GM23248 (cell line): Measurements from ENCODE around the gene GPX3.

ENCODE experiments used
- EZH2 ChIP-seq: fragments of 200-600 bp; sonication (generic); IDR thresholded peaks from 2 replicates; pipeline ENCODE4 v1.6.1; 2018; ENCODE audit warnings: antibody characterized with exemption, mild to moderate bottlenecking; ENCODE audit not compliant: insufficient read depth, poor library complexity, severe bottlenecking
- EZH2phosphoT487 ChIP-seq: fragments of 200-600 bp; sonication (generic); IDR thresholded peaks from 2 replicates; pipeline ENCODE4 v1.6.1; 2018; ENCODE audit warnings: antibody characterized with exemption, moderate library complexity, mild to moderate bottlenecking, low read depth; ENCODE audit not compliant: insufficient read depth

DNA sequence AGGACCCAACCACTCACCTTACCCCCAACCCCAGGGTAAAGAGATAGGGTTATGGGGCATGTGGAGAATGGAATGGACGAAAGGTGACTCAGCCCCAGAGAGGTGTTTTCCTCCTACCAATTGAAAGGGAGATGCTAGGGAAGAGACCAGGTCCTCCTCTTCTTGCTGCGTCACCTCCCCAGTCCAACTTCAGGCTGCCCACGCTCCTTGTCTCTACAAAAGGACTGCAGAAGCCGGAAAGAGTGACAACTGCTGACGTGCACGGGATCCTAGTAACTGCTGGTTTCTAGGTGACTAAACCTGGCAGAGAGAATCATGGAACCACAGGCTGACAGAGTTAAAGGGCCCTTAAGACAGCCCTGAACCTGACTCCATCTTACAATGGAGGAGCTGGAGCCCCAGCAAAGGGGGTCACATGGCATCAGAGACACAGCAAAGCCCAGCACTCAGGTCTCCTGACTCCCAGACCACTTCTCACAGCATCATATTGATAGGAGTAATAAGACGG is 2.2 kb downstream of the GPX3 start:
- TF ChIP-seq EZH2phosphoT487 (no peak), EZH2 (no peak)
